Measurements from ENCODE around the gene ZNFX1. TPM values are rescaled to one million over a fixed set of nuclear protein-coding genes. Genes with fewer than 3 reads are reported as not detected.

Gene ZNFX1
- total RNA-seq, 1 donor from 2014 or later, result 93.4 TPM

DNA sequence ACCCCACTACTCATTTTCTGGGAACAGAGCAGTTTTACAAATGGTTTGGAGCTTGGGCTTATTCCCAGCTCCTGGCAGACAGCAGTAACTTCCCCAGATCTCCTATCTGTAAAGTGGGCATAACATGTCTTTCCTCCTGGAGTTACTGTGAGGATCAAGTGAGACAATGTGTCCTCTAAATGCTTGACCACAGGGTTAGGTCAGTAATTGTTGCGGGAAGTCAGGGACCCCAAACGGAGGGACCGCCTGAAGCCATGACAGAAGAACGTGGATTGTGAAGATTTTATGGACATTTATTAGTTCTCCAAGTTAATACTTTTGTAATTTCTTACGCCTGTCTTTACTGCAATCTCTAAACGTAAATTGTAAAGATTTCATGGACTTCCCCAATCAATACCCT is 15.3 kb upstream of the ZNFX1 start:
- intact Hi-C loops (cut with micrococcal nuclease), result no loop called here

DNA sequence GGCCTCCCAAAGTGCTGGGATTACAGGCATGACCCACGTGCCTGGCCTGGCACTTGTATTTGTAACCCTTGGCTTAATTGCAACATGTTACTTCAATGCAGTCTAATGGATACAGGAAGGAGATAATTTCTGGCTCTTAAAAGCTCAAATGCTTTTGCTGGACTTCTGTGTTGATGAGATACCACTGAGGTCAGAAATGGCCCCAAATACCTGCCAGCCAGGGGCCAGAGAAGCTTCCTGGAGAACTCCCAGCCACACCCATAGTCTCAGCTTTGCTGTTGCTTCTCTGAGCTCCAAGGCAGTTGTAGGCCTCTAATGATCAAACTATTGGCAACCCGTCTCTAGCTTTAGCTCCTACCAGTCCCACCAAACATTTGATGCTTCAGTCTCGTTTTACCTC is 14.2 kb upstream of the ZNFX1 start:
- intact Hi-C loops (cut with micrococcal nuclease), result no loop called here

DNA sequence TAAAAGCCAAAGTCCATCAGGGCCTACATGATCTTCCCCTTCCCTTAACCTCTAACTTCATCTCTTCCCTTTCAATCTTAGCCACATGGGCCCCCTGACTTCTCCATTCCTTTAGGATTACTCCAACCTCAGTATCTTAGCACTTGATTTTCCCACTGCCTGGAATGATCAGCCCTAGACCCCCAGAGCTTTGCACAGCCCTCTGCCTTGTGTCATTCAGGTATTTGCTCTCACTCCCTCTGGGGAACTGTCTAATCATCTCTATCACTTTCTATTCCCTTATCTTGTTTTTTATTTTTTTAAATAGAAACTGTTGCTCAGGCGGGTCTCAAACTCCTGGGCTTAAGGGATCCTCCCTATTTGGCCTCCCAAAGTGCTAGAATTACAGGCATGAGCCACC is 13.3 kb upstream of the ZNFX1 start:
- intact Hi-C loops (cut with micrococcal nuclease), result no loop called here

DNA sequence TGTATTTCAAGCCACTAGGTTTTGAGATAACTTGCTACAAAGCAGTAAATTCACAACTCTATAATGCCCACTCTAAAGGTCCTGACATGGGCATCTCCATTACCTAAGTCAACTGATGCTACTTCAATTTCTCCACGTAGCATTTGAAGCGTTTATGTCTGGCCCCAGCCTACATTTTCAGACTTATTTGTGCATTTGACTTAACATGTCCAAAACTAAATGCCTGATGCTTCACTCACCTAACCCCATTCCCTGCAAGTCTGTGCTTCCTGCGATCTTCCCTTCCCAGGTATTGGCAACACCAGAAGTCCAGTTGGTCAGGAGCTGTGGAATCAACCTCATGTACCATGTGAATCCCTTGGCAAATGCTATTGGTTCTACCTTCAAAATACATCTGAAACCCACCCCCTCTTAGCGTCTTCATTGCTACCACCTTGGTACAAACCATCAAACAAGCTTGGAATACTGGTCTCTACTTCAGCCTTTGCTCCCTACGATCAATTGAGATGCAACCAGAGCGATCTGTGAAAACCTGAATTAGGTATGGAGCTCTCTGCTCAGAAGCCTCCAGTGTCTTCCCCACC is 12.8 kb upstream of the ZNFX1 start:
- intact Hi-C loops (cut with micrococcal nuclease), result no loop called here

- intact Hi-C loops (cut with micrococcal nuclease), result no loop called here
Observed at GRCh38 chr20:49288784-49289696, 11.2 kb upstream of the ZNFX1 start.

- intact Hi-C loops (cut with micrococcal nuclease), result no loop called here
Observed at GRCh38 chr20:49288250-49288751, 10.4 kb upstream of the ZNFX1 start.

DNA sequence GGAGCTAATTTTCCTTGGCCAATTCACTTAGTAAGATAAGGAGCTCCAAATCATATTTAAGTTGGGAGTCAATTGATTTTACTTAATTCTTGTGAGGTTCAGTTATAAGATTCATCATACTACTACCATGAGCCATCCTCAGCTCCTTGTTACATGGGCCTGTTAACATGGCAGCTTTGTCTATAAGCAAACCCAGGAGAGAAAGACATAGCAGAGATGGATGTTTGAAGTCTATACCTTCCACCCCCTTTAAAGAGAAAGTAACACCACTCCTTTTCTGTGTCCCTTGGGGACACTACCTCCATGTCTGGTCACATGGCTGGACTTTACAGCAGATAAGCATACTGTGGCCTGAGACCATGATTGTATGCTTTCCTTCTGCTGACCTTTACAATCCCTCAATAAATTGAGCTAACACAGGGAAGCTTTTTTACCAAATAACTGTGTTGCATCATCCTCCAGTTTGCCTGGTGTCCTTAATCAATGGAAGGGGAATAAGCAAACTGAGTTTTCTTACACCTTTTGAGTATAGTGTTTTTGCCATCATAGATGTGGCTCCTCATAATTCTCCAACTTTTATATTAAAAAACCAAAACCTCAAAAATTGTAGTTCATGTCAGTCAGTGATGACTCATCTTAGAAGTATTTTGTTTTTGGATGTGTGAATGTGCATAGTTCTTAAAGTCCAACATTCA is 9.8 kb upstream of the ZNFX1 start:
- intact Hi-C loops (cut with micrococcal nuclease), result no loop called here

DNA sequence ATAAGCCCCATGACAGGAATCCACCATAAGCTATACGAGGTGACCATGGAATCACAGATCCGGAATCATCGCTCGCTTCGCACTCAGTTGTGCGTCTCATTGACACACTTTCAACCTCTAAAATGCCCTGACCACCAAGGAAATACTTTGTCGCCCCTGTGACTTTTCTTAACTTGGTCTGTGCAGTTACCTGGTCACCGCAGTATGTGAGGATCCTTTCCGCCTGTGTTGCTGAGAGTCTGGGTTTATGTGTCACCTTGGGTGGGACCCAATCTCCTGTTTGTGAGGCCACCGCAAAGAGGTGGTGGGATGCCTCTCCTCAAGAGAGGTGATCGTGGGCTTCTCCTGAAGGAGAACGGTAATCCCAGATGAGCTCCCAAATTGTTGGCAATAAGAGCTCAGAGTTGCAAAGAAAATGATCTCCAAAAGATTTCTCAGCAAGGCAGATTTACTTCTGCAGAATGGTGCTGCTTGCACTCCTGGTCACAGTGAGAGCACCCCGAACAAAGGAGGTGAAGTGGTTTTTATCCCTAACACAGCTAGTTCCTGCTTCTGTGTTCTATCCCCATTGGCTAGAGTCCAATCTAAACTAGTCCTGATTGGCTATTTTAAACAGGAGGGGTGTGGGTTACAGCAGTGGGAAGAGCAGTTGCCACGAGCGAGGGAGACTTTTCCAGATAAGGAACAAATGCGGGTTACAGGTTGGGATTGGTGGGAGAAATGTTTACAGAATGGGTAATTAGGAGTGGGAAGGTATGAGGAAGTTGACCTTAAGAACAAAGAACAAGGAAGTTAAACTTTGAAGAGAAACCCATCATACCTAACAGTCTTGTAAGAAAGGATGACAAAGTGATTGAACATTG is 9.1 kb upstream of the ZNFX1 start:
- intact Hi-C loops (cut with micrococcal nuclease), result no loop called here

DNA sequence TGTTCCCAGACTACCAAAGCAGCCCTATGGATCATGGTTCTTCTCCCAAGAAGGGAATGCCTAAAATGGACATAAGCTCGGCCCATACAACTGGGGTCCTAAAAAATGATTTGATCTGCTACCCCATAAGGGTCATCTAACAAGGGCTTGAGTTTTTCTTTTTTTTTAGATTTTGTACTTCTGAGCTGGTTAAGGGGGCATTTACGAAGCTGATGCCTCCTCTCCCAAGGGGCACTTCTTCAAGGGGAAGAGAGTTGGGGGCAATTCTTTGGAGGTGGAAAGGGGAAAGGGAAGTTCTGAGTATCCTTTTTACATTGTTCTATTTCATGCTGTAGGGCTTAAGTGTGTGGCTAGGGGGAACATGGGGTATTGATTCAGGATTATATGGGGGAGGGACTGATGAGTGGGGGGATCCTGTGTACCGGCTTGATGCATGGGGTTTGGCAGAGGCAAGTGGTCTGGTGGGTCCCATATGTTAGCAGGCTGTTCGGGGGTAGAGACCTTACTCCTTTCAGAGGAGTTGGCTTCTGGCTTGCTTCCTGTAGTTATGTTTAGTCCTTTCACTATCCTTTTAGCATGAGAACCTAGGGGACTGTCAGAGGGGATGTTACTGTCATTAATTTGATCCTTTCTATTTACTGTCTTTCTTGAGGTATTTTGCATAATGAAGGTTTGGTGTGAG is 8.1 kb upstream of the ZNFX1 start:
- intact Hi-C loops (cut with micrococcal nuclease), result no loop called here

DNA sequence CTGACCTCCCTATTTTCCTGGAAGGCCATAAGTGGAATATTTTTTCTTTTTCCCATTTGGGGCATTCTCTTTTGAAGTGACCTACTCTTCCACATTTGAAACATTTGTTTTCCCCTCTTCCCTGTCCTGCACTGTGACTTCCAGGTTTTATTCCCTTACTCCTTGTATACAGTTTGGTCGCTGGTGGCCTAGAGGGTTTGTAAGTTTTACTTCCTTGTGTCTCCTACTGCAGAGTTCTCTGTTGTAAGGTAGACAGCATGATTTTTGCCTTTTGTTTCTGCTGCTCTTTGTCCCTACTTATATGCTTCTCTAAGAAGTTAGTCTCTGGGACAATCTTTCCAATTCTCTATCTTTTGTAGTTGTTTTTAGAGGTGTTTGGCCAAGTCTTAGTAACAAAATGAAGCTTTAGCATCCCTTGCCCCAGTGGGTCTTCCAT is 7.4 kb upstream of the ZNFX1 start:
- intact Hi-C loops (cut with micrococcal nuclease), result no loop called here

DNA sequence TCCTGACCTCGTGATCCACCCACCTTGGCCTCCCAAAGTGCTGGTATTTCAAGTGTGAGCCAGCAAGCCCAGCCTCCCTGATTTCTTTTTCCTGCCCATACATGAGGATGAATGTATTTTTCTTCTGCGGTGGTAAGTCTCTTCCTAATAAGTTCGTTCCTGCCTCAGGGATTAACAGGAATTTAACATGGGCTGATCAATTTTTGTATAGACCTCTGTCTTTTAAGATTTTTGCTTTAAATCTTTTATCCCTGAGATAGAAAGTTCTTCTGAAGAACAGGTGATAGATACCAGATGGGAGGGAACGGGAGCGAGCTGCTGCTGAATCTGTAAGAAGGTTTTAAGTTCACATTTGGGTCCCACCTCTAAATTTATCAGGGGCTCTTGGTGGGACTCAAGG is 7.0 kb upstream of the ZNFX1 start:
- intact Hi-C loops (cut with micrococcal nuclease), result no loop called here

GRCh38 chr20:49283703-49284625 is 6.1 kb upstream of the ZNFX1 start:
- intact Hi-C loops (cut with micrococcal nuclease), result no loop called here

DNA sequence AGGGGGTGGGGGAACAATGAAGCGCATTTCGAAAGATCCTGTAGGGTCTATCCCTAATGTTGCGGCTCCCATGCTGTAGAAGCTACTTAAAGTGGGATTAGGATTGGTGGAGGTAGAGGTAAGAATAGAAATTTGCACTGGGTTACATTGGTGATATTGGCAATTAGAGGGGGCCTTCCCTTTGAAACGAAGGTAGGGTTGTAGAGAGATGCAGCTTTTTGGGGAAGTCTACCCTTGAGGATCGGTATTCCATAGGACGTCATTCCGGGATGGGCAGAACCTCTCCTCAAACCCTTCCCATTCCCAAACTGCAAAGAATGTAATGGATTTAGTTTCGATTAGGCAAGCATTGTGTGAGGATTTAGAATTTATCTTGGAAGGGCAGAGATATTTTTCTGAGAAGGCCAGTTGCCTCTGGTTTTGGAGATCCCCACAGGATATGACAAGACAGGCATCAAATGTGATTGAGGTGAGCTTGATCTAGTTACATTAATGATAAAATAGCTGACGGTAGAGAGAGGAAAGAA is 5.4 kb upstream of the ZNFX1 start:
- intact Hi-C loops (cut with micrococcal nuclease), result no loop called here

GRCh38 chr20:49282584-49283171 is 4.8 kb upstream of the ZNFX1 start:
- intact Hi-C loops (cut with micrococcal nuclease), result no loop called here

DNA sequence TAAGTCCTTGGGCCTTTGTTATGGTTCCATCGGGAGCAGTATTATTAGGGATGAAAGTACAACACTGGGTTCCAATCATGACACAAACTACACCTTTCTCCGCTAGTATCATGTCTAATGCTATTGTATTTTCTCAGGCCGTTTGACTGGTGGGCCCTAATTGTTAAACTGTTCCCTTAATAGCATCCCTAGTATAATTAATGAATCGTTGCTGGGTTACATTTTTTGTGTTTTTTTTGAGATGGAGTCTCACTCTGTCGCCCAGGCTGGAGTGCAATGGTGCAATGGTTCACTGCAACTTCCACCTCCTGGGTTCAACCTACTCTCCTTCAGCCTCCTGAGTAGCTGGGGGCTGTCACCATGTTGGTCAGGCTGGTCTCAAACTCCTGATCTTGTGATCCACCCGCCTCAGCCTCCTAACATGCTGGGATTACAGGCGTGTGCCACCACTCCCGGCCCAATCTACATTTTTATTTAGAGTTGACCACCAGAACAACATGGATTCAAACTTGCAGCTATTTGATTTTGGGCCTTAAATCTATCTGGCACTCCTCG is 4.1 kb upstream of the ZNFX1 start:
- intact Hi-C loops (cut with micrococcal nuclease), result no loop called here

GRCh38 chr20:49281059-49281912 is 3.4 kb upstream of the ZNFX1 start:
- intact Hi-C loops (cut with micrococcal nuclease), result no loop called here

GRCh38 chr20:49280463-49281058 is 2.7 kb upstream of the ZNFX1 start:
- intact Hi-C loops (cut with micrococcal nuclease), result no loop called here
